ENCODE results near the gene PKM. TPM values are rescaled to one million over a fixed set of nuclear protein-coding genes. Genes with fewer than 3 reads are reported as not detected.
"Not testable (repeated sequence)": the region's sequence is repeated elsewhere in the genome, so short reads cannot be mapped to it uniquely, and the experiment has no call there.

PKM gene
- total and polyA plus RNA-seq, 2 donors from 2014 or later: 799 to 1,124 TPM

- FAIRE-seq: no peak
- no peak overlapping the region for H3K9ac ChIP-seq (ENCODE audit: low read length in 3 of 3)
- no peaks in the 10 kb centered on the region for H3K36me3 ChIP-seq (ENCODE audit: control insufficient read depth in 2 of 3, insufficient read depth in 3 of 3, low read length in 3 of 3)
- DNase-seq: no peak
- H3K27me3 ChIP-seq (ENCODE audit: control insufficient read depth, insufficient read depth, low read length): no peaks in the 10 kb centered on the region
- no peak overlapping the region for H3K27ac ChIP-seq (ENCODE audit: low read depth in 2 of 2, low read length in 2 of 2)
- no peak for TF ChIP-seq CTCF (IDR thresholded peaks at IDR 0.05; ENCODE audit: borderline replicate concordance, extremely low read depth, insufficient read depth)
- no peak overlapping the region for H3K4me3 ChIP-seq (ENCODE audit: low read length in 3 of 3)
- H3K9me3 ChIP-seq (ENCODE audit: control insufficient read depth in 2 of 3, insufficient read depth in 1 of 3, low read length in 3 of 3): no peaks in the 10 kb centered on the region
- intact Hi-C loops (cut with DNase I): no loop called here
- H3K4me1 ChIP-seq (ENCODE audit: control insufficient read depth in 2 of 3, insufficient read depth in 2 of 3, low read depth in 1 of 3, low read length in 3 of 3): peaks cover 0 to 6% (median 0%) of the 10 kb centered on the region in 3 donors
Measured at GRCh38 chr15:72173864-72174550, 57.0 kb downstream of the PKM start.

DNA sequence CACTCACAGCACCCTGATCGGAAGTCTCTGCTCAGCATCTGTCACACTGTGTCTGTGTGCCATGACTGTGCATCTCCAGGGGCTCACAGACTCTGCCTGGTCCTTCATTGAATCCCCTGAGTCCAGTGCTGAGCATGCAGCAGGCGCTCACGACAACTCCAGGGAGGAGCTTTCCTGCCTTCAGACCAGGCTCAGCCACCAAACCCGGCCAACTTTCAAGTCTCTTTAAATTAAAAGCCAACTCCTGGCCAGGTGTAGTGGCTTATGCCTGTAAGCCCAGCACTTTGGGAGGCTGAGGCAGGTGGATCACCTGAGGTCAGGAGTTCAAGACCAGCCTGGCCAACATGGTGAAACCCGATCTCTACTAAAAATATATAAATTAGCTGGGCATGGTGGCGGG lies 57.6 kb downstream of the PKM start:
- H3K9me3 ChIP-seq (ENCODE audit: control insufficient read depth in 2 of 3, insufficient read depth in 1 of 3, low read length in 3 of 3): no peaks in the 10 kb centered on the region
- intact Hi-C loops (cut with DNase I): no loop called here
- FAIRE-seq: no peak
- no peaks in the 10 kb centered on the region for H3K36me3 ChIP-seq (ENCODE audit: control insufficient read depth in 2 of 3, insufficient read depth in 3 of 3, low read length in 3 of 3)
- no peaks in the 10 kb centered on the region for H3K27me3 ChIP-seq (ENCODE audit: control insufficient read depth, insufficient read depth, low read length)
- no peak for DNase-seq
- H3K4me1 ChIP-seq (ENCODE audit: control insufficient read depth in 2 of 3, insufficient read depth in 2 of 3, low read depth in 1 of 3, low read length in 3 of 3): peaks cover 0 to 6% (median 0%) of the 10 kb centered on the region in 3 donors
- H3K4me3 ChIP-seq (ENCODE audit: low read length in 3 of 3): no peak overlapping the region
- TF ChIP-seq CTCF (IDR thresholded peaks at IDR 0.05; ENCODE audit: borderline replicate concordance, extremely low read depth, insufficient read depth): no peak
- no peak overlapping the region for H3K27ac ChIP-seq (ENCODE audit: low read depth in 2 of 2, low read length in 2 of 2)
- no peak overlapping the region for H3K9ac ChIP-seq (ENCODE audit: low read length in 3 of 3)

DNA sequence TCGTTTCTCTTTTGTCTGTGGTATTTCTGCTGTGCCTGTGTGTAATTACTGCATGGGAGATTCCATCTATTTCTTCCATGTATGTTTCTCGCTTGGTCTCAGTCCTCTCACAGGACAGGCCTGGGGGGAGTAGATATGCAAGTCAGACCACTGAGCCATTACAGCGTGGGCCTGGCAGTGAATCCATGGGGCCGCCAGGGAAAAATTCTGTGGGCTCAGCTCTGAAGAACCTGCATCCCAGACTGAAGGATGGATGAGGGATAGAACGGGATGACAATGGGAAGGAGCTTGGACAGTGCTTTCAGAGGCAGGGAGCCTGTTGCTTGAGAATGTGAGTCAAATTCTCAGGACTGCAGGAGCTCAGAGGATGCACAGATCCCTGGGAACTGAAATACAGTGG lies 58.2 kb downstream of the PKM start:
- H3K27me3 ChIP-seq (ENCODE audit: control insufficient read depth, insufficient read depth, low read length): no peaks in the 10 kb centered on the region
- intact Hi-C loops (cut with DNase I): no loop called here
- H3K36me3 ChIP-seq (ENCODE audit: control insufficient read depth in 2 of 3, insufficient read depth in 3 of 3, low read length in 3 of 3): no peaks in the 10 kb centered on the region
- peaks cover 0 to 6% (median 0%) of the 10 kb centered on the region in 3 donors for H3K4me1 ChIP-seq (ENCODE audit: control insufficient read depth in 2 of 3, insufficient read depth in 2 of 3, low read depth in 1 of 3, low read length in 3 of 3)
- TF ChIP-seq CTCF (IDR thresholded peaks at IDR 0.05; ENCODE audit: borderline replicate concordance, extremely low read depth, insufficient read depth): no peak
- H3K27ac ChIP-seq (ENCODE audit: low read depth in 2 of 2, low read length in 2 of 2): no peak overlapping the region
- no peaks in the 10 kb centered on the region for H3K9me3 ChIP-seq (ENCODE audit: control insufficient read depth in 2 of 3, insufficient read depth in 1 of 3, low read length in 3 of 3)
- no peak overlapping the region for H3K9ac ChIP-seq (ENCODE audit: low read length in 3 of 3)
- FAIRE-seq: no peak
- H3K4me3 ChIP-seq (ENCODE audit: low read length in 3 of 3): no peak overlapping the region
- DNase-seq: no peak

DNA sequence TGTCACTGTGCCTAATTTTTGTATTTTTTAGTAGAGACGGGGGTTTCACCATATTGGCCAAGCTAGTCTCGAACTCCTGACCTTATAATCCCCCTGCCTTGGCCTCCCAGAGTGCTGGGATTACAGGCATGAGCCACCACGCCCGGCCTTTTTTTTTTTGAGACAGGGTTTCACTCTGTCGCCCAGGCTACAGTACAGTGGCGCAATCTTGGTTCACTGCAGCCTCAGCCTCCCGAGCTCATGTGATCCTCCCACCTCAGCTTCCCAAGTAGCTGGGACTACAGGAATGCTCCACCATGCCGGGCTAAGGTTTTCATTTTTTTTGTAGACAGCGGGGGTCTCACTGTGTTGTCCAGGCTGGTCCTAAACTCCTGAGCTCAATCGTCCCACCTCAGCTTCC lies 59.0 kb downstream of the PKM start:
- intact Hi-C loops (cut with DNase I); H3K36me3 ChIP-seq (ENCODE audit: control insufficient read depth in 2 of 3, insufficient read depth in 3 of 3, low read length in 3 of 3); DNase-seq; H3K27ac ChIP-seq (ENCODE audit: low read depth in 2 of 2, low read length in 2 of 2); H3K9me3 ChIP-seq (ENCODE audit: control insufficient read depth in 2 of 3, insufficient read depth in 1 of 3, low read length in 3 of 3); H3K4me3 ChIP-seq (ENCODE audit: low read length in 3 of 3); H3K27me3 ChIP-seq (ENCODE audit: control insufficient read depth, insufficient read depth, low read length); H3K9ac ChIP-seq (ENCODE audit: low read length in 3 of 3); H3K4me1 ChIP-seq (ENCODE audit: control insufficient read depth in 2 of 3, insufficient read depth in 2 of 3, low read depth in 1 of 3, low read length in 3 of 3); FAIRE-seq: not testable (repeated sequence)

All from kidney (tissue), 14 donors.